Stimulated activated CD8-positive, alpha-beta memory T cell treated with anti-CD3 and anti-CD28 coated beads, Interleukin-4, amount 100 ng/mL, for 4 hours (primary cell): ENCODE results near the gene MARS1.
A peak's percentile ranks its signal among the peaks of the same experiment; 100 is the strongest.
"Not testable (repeated sequence)": the region's sequence is repeated elsewhere in the genome, so short reads cannot be mapped to it uniquely, and the experiment has no call there.

ENCODE experiments used
- DNase-seq, 2 donors: peaks; one replicate each; pipeline ENCODE4 v3.0.0-alpha.2; 2020; ENCODE audit warnings: low read depth in 2 of 2, low spot score in 1 of 2

MARS1 gene

DNA sequence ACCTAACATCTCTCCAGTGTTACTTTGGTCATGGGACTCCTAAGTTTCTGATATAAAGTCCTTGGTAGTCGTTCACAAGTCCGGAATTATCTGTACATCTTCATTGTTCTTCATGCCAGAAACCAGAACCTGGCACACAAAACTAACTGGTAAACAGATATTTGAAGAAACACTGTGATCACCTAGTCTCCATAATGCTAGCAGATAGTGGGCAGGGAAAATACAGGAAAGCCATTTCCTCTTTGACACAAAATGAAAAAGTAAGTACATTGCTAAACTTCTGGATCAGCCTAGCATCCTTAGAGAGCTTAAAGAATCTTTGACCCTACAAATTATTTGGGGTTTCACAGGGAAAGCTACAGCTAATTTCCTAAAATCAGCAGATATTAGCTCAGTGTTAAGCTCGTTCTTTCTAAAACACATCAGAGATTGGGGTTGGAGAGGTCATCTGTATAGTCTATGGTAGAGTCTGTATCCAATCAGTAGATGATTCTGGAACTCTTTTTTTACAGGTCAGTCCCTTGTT is 27.6 kb downstream of the MARS1 start:
- no peak for DNase-seq

DNA sequence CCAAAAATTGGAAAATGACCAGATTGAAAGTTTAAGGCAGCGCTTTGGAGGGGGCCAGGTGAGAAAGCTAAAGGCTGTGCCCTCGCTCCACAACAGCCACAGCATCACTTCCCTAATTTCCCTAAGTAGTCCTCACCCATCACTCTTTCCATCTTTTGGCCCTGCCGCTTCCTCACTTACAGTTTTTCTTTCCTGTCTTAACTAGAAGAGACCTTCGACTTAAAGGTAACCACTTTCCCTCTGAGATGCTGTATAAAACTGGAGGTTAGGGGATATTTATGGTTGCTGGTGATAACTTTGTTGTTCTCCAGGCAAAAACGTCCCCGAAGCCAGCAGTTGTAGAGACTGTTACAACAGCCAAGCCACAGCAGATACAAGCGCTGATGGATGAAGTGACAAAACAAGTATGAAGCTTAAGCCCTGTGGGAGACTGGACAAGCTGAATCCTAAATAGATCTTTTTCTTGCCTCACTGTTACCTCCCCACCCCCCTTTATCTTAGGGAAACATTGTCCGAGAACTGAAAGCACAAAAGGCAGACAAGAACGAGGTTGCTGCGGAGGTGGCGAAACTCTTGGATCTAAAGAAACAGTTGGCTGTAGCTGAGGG is 28.2 kb downstream of the MARS1 start:
- DNase-seq, result no peak

DNA sequence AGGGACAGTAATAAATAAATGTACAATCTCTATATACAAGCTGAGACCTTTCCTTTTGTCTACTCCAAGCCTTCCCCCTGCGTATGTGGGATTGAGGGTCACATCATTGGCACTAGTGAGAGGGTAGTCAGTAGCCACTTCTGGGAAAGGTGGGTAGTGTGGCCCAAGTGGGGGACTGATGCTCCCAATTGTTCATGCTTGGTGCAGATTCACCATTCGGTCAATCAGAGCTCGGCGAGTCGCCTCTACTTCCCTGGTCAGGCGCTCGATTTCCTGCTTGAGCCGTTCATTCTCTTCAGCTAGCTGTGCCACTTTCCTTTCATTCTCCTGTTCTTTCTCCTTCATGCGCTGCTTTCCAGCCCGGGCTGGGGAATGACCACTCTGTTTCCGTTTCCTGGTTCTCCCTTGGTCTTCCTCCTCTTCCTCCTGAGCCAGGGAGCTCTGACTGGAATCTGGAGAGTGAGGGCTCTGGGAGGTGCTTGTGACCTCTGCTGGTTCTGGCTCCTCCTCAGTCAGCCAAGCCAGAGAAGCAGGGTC is 28.8 kb downstream of the MARS1 start:
- DNase-seq, result no peak

DNA sequence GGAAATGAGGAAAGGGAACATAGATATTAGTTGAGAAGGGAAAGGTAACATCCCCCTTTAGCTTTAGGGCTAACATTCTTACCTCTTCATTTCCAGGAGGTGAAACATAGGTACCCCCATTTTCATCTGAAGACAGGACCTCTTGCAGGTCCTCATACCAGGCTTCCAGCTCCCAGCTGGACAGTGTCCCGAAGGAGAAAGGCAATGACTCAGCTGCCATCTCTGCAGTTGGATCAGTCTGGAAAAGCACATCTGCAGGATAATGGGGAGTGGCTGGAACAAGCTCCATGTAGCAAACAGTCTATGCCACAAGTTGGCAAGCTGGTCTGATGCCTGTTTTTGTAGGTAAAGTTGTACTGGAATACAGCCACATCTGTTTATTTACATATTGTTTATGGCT is 29.3 kb downstream of the MARS1 start:
- no peak for DNase-seq

DNA sequence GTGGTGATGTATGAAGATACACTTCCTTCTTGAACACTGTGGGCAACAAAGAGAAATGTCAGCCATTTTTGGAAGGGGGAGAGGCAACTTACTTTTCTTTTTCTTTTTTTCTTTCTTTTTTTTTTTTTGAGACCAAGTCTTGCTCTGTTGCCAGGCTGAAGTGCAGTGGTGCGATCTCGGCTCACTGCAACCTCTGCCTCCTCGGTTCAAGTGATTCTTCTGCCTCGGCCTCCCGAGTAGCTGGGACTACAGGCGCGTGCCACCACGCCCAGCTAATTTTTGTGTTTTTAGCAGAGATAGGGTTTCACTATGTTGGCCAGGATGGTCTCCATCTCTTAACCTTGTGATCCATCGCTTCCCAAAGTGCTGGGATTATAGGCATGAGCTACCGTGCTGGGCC is 29.9 kb downstream of the MARS1 start:
- not testable (repeated sequence) for DNase-seq

DNA sequence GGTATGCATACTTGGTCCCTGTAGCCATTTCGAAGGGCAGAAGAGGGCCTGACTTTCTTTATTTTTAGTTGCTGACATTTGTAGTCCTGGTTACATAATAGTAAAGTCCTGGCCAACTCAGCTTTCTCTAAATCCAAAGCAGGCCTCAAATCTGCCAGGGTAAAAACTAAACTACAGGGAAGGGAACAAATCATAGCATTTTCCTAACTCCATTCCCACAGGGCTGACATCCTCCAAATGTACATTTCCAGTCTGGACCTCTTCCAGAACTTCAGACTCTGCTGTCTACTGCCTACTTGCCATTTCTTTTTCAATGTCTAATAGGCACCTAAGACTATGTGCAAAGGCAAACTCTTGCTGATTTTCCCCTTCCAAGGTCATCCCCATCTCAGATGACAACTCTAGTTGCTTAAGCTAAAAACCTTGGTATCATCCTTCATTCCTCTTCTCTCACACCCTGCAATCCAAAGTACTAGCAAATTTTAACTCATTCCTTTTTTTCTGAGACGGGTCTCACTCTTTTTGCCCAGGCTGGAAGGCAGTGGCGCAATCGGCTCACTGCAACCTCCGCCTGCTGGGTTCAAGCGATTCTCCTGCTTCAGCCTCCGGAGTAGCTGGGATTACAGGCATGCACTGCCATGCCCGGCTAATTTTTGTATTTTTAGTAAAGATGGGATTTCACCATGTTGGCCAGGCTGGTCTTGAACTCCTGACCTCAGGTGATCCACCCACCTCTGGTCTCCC is 30.5 kb downstream of the MARS1 start:
- DNase-seq, result no peak

DNA sequence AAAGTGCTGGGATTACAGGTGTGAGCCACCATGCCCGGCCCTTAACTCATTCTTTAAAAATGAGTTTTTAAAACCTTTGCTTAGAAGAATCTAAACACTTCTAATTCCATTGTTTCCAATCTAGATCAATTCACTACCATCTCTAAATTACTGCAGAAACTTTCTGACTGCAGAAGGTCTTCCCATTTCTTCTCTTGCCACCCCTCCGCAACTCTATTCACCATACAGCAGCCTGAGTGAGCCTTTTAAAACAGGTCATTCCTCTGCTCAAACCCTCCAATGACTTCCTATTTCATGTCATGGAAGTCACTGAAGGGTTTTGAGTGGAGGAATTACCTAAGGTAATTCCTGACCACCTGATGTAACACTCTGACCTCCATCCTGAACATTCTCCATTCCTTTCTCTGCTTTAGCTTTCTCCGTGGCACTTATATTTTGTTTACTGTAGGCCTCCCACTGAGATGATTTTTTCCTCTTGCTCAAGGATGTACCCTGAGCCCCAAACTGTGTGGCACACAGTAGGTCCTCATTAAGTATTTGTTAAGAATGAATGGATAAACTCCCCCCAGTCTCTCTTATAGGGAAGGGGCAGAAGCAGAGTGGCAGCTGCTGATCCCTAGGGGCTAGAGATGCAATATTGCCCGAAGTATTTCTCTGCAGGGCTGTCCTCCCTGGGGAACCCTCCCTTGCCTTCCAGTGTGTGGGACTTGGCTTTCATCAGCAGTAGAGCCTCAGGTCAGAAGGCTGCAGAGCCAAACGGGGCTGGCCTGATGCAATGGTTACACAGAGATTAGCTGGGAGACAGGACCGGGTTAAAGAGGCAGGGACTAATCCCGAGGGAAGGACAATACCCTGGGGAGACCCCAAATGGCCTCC is 31.3 kb downstream of the MARS1 start:
- DNase-seq, result no peak

DNA sequence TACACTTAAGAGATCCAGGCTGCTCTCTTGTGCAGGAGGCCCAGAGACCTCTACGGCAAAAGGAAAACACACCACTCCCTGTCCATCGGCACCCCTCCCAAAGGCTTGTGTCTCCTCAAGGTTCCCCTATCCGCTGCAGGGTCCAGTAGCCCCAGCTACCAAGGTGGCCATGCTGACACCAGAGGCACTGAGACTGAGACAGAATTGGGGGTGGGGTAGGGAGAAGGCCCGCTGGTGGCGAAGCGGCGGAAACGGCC is 31.9 kb downstream of the MARS1 start:
- DNase-seq, result no peak

DNA sequence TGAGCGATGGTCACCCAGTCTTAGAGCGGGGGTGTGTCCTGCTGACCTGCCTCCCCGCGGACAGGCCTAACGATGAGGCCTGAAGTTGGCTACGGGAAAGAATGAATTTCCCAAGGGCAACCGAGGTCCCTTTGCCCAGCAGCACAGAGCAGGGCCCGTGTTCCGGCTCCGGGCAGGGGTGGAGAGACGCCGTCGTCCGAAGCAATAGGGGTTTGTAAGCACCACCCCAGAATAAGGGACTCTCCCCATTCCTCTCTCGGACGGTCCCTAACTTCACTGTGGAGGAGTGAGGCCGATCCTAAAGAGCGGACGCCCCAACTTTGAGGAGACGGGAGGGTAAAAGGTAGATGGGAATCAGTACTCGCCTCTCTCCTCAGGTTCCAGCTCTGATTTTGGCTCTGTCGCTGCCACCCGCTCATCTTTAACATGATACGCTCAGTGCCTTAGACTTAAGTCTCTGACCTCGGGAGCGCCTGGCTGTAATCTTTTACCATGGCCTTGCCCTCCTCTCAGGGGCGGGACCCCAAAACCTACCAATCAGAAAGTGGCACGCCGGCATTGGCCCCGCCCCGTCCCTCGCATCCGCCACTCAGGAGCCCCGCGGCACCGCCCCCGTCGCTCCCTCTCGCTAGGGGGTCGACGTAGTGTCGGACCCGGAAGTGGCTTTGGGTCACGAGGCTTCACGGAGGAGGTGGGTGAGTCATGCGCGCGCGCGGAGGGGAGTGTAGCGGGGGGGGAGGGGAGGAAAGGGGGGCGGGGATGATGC is 32.4 kb downstream of the MARS1 start, which contains the start of gene DDIT3:
Gene DDIT3 (minus strand): TSS at position 462 of the 766 bp plus-strand sequence. CDS start 3,108 bp downstream, outside the sequence.
- DNase-seq, result peak; percentile 99 to 100

DNA sequence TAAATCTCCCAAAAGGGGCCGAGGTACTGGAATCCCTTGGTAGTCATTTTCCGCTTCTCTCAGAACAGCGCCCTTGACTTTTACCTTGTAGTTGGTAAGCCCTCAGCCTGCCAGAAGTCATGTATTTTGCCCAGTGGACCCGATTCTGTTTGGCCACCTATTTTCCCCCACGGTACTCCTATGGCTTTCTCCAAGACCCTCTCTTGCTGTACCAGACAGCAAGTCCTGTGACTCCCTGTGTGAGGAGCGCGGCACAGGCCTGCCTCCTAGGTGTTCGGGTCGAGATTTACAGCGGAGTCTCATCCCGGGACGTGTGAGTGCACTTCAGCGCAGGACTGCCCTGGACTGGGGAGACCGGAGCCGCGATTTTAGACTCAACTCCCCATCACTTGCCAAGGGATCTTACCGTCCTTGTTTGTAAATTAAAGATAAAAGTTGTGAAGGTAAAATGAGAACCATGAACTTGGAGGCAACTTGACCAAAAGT is 33.7 kb downstream of the MARS1 start:
- no peak for DNase-seq

DNA sequence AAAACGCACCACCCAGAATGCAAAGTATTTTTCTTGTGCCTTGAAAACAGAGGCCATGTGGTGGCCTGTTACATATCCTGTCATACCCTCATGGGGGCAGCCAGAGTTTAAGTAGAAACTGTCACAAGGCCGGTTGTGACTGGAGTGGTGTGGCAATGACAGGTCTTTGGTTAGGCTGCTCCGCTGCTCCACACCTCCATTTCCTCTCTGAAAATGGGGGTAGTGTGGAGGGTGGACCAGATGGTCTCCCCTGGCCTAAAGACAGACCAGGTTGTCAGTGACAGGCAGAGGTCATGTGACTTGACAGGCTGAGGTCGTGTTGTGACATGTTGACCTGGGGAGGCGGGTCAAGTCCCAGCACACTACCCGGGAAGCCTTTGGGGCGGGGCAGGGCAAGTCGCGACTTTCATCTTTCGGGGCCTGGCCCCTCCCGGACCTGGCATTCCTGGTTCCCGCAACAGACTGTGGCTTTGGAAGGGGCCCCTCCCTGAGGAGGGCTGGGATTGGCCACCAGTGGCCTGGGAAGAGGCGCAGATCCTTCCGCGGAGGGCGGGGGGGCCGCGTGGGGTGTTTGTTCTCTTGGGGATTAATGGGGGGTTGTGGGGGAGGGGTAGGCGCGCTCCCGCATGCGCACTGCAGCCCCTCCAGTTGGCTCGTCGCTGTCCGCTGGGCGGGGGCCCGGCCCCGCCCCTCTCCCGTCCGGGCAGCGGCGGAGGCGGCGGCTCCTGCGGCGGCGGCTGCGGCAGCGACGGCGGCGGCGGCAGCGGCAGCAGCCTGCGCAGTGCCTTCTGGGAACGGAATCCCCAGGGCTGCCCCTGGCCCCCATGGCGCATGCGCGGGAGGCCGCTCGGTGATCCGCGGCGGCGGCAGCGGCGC is 34.4 kb downstream of the MARS1 start, which contains the start of gene MBD6:
Gene MBD6 (plus strand): TSS at position 814 of the 876 bp plus-strand sequence. CDS start 1,480 bp downstream, outside the sequence.
- DNase-seq, result peak; percentile 66 to 79

DNA sequence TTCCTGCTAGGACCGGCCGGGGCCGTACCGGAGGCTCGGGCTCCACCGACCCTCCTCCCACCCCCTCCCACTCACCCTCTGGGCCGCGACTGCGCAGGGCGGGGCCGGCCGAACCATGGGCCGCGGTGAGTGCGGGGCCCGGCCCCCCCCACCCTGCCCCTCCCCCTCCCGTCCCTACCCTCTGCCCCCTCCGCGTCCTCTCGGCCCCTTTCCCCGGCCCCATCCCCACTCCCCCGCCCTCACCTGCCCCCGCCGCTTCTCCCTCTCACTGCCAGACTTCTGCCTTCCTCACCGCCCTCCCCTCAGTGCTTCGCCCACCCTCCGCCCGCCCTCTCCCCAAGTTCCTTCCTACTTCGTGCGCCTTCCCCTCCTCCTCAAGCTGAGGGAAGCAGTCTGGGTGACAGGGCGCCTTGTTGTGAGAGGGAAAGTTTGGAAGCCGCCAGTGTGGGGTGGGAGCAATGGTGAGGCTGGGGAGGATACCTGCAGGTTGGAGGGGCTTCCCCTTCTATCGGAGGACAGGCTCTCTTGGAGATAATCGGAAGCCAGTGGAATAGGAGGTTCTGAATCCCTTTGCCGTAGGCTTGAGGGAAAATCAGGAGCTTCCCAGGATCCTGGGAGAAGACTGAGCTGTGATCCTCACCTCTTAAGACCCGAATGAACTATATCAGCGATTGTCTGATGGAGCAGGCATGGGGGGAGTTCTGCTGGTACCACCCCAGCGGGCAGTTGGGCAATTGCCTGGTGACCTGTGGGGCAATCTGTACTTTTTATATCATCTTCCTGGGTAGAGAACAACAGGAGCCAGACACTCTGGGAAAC is 35.2 kb downstream of the MARS1 start:
- DNase-seq, result no peak

DNA sequence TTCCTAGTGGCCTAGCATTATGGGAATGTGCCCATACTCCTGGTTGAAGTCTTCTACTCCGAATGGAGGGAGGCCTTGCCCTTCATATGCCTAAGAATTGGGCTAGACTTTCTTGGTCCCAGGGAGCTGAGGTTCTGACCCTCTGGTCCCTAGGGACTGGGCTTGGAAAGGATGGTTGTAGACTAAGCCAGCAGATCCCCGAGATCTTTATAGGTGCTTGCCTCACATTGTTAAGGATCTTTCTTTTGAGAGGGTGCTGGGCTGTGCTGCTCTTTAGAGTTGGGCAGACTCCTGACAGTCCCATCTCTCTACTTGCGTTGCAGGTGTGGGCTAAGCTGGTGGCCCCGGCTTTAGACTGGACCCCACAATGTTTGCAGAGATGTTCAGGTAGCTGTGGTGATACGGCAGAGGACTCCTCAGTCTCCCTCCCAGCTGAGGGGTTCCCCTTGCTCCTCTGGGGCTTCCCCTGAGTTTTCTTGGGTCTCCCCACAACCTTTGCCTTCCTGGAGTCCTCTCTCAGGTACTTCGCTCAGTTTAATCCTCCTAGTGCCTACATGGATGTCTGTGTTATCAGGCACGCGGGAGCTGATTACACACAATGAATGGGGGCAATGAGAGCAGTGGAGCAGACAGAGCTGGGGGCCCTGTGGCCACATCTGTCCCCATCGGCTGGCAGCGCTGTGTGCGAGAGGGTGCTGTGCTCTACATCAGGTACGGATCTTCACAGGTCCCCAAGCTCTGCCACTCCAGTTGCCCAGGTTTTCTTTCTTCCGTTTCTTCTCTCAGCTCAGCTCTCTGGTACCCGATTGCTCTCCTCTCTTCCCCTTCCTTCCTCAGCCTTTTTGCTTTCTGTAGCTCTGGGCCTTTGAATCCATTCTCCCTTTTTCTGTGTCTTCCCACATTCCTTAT is 36.1 kb downstream of the MARS1 start:
- DNase-seq, result no peak

DNA sequence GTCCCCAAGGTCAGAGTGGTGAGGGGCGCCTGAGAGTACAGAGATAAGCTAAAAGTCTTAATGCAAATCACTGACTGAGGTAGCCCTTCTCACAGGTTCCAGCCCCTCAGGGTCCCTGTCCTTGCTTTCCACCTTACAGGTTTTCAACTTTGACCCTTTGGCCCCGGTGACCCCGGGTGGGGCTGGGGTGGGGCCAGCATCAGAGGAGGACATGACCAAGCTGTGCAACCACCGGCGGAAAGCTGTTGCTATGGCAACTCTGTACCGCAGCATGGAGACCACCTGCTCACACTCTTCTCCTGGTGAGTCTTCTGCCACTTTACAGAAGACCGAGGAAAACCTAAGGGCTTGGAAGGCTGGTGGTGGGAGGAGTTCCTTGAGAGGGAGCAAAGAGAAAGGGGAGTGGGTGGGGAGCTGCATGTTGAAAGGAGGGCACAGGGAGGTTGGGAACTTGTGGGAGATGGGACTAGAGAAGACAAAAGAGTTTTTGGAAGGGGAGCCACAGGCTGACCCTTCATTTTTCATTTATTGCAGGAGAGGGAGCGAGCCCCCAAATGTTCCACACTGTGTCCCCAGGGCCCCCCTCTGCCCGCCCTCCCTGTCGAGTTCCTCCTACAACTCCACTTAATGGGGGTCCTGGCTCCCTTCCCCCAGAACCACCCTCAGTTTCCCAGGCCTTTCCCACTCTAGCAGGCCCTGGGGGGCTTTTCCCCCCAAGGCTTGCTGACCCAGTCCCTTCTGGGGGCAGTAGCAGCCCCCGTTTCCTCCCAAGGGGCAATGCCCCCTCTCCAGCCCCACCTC is 37.1 kb downstream of the MARS1 start:
- DNase-seq, result no peak

DNA sequence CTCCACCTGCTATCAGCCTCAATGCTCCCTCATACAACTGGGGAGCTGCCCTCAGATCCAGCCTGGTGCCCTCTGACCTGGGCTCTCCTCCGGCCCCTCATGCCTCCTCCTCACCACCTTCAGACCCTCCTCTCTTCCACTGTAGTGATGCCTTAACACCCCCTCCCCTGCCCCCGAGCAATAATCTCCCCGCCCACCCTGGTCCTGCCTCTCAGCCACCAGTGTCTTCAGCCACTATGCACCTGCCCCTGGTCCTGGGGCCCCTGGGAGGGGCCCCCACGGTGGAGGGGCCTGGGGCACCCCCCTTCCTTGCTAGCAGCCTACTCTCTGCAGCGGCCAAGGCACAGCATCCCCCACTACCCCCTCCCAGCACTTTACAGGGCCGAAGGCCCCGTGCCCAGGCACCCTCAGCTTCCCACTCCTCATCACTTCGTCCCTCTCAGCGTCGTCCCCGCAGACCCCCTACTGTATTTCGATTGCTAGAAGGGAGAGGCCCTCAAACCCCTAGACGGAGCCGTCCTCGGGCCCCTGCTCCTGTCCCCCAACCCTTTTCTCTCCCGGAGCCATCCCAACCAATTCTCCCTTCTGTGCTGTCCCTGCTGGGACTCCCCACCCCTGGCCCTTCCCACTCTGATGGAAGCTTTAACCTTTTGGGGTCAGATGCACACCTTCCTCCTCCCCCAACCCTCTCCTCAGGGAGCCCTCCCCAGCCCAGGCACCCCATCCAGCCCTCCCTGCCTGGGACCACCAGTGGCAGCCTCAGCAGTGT is 37.9 kb downstream of the MARS1 start:
- no peak for DNase-seq

DNA sequence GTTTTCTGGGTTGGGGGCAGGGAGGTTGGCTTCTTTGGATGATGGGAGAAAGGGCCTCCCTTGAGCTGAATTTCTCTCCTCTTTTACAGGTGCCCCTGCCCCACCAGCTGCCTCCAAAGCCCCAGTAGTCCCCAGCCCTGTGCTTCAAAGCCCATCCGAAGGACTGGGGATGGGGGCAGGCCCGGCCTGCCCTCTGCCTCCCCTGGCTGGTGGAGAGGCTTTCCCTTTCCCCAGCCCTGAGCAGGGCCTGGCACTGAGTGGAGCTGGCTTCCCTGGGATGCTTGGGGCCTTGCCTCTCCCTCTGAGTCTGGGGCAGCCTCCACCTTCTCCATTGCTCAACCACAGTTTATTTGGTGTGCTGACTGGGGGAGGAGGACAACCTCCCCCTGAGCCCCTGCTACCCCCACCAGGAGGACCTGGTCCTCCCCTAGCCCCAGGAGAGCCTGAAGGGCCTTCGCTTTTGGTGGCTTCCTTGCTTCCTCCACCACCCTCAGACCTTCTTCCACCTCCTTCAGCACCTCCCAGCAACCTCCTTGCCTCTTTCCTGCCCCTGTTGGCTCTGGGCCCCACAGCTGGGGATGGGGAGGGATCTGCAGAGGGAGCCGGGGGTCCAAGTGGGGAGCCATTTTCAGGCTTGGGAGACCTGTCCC is 38.7 kb downstream of the MARS1 start:
- DNase-seq, result no peak
